Brain microvascular endothelial cell (primary cell): ENCODE results near the gene PGAM1.
A peak's percentile ranks its signal among the peaks of the same experiment; 100 is the strongest.
"Not testable (repeated sequence)": the region's sequence is repeated elsewhere in the genome, so short reads cannot be mapped to it uniquely, and the experiment has no call there.

Source experiments
- DNase-seq: peaks from one replicate; pipeline ENCODE4 v3.0.0-alpha.2; 2020
- H3K27ac ChIP-seq: fragments of 250-450 bp; sonication (Bioruptor Pico); 2 replicates; pipeline ENCODE4 v1.5.1; 2020; ENCODE audit warnings: mild to moderate bottlenecking, moderate library complexity
- H3K27me3 ChIP-seq: fragments of 250-450 bp; sonication (Bioruptor Pico); replicated peaks from 2 replicates; pipeline ENCODE4 v1.5.1; 2020; ENCODE audit warnings: mild to moderate bottlenecking
- H3K36me3 ChIP-seq: fragments of 250-450 bp; sonication (Bioruptor Pico); replicated peaks from 2 replicates; pipeline ENCODE4 v1.5.1; 2020; ENCODE audit warnings: mild to moderate bottlenecking
- H3K4me3 ChIP-seq: 2 replicates; pipeline ENCODE4 v1.5.1; 2011; ENCODE audit warnings: low read depth, mild to moderate bottlenecking, control low read depth, low read length, moderate library complexity
- in situ Hi-C: cut with HindIII; loops from 2 replicates; pipeline ENCODE4 v1.10.0; 2017; ENCODE audit warnings: low sequenced_read_pairs, low pct_ligation_motif_present
- TF ChIP-seq, protein P1 (sequence below): IDR thresholded peaks from 2 replicates; pipeline ENCODE4 v1.5.1; 2011; ENCODE audit warnings: low read depth, mild to moderate bottlenecking, moderate library complexity, low read length, control low read depth, inconsistent platforms; ENCODE audit errors: missing control alignments

The PGAM1 gene

DNA sequence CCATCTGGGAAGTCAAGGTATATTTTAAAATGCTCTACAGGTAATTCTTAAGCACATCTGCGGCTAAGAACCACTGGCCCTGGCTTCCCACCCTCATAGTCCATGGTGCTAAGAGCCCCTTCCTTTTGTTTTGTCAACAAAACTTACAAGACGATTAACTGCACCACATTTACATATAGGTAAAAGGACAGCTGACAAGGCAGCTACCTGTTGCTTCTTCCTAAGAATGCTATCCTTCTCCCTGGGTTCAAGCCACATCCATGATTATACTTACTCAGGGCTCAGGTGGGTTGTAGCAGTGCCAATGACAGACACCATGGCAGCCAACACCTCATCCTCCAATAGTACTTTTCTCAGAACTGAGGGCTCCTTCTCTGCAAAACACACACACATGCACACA is 36.3 kb downstream of the PGAM1 start:
- DNase-seq, result no peak
- Histone ChIP-seq H3K27me3 (no peaks in the 10 kb centered on the region), H3K4me3 (no peak overlapping the region), H3K27ac (no peak overlapping the region), H3K36me3 (peaks cover 92% of the 10 kb centered on the region)
- in situ Hi-C loops, result no loop called here
- TF ChIP-seq, protein P1, sequence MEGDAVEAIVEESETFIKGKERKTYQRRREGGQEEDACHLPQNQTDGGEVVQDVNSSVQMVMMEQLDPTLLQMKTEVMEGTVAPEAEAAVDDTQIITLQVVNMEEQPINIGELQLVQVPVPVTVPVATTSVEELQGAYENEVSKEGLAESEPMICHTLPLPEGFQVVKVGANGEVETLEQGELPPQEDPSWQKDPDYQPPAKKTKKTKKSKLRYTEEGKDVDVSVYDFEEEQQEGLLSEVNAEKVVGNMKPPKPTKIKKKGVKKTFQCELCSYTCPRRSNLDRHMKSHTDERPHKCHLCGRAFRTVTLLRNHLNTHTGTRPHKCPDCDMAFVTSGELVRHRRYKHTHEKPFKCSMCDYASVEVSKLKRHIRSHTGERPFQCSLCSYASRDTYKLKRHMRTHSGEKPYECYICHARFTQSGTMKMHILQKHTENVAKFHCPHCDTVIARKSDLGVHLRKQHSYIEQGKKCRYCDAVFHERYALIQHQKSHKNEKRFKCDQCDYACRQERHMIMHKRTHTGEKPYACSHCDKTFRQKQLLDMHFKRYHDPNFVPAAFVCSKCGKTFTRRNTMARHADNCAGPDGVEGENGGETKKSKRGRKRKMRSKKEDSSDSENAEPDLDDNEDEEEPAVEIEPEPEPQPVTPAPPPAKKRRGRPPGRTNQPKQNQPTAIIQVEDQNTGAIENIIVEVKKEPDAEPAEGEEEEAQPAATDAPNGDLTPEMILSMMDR, result no peak

DNA sequence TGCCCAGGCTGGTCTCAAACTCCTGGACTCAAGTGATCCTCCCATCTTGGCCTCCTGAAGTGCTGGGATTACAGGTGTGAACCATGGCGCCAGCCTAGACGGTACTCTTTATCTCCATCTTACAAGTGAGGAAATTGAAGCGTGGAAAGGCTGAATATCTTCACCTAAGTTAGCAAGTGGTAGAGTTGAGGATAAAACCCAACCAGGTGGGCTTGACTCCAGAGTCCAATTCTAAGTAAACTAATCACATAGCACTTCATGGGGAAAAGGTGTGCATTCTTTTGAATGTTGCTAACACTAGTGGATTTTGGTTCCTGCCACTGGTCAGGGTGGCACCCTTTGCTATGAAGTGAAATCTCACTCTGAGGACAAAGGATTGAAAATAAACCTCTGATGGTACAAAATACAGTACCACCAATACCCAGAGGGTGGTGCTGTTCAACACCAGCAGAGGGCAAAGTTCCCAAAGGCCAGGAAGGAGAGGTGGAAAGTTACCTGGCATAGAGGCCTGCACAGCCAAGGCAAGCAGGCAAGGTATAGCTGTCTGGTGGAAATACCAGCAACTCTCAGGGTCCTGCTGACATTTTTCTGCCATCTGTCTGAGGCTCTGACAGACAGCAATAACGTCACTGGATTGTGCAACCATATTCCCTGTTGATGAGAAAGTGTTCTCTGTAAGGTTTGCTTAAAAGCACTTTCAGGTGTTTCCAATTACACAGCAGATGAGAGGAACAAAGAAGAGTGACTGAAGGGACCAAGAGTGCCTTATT is 37.6 kb downstream of the PGAM1 start:
- TF ChIP-seq, protein P1, result peak; percentile 90
- peak; percentile 35 for DNase-seq
- in situ Hi-C loops, result no loop called here
- Histone ChIP-seq H3K4me3 (no peak overlapping the region), H3K36me3 (peaks cover 91% of the 10 kb centered on the region), H3K27me3 (no peaks in the 10 kb centered on the region), H3K27ac (no peak overlapping the region)

DNA sequence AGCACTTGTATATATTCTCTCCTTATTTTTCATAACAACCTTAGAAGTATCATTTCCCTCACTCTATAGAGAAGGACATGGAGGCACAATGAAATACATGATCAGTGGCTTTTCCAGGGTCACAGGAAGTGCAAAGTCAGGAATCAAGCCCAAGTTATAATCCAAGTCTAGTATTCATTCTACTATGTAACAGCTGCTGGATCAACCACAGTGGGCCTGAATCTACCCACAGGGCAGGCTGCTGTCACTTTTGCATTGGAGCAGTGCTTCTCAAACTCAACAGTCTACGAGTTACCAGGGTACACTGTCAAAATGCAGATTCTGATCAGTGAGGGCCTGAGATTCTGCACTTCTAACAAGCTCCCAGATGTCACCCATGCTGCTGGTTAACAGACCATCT is 38.2 kb downstream of the PGAM1 start:
- Histone ChIP-seq H3K27me3 (no peaks in the 10 kb centered on the region), H3K27ac (no peak overlapping the region), H3K4me3 (no peak overlapping the region), H3K36me3 (peaks cover 91% of the 10 kb centered on the region)
- TF ChIP-seq, protein P1, result no peak
- no peak for DNase-seq
- in situ Hi-C loops, result no loop called here

DNA sequence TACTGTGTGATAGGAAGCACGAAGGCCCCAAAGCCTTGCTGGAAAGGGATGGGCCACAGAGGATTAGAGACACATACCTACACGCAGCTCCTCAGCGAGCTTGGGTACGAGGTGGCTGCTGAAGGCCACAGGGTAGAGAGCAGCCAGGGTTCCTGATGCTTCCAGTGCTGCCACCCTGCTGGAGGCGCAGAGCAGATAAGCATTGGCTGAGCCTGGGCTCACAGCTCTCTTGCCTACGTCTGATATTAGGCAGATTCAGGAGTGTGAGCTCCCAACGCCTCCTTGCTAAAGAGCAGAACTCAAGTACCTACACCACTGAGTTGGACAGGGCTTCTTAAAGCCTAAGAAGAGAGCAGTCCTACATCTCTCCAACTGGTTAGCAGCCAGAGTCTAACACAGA is 40.0 kb downstream of the PGAM1 start:
- Histone ChIP-seq H3K4me3 (no peak overlapping the region), H3K36me3 (peaks cover 90% of the 10 kb centered on the region), H3K27me3 (no peaks in the 10 kb centered on the region), H3K27ac (no peak overlapping the region)
- no peak for DNase-seq
- TF ChIP-seq, protein P1, result no peak
- in situ Hi-C loops, result no loop called here

DNA sequence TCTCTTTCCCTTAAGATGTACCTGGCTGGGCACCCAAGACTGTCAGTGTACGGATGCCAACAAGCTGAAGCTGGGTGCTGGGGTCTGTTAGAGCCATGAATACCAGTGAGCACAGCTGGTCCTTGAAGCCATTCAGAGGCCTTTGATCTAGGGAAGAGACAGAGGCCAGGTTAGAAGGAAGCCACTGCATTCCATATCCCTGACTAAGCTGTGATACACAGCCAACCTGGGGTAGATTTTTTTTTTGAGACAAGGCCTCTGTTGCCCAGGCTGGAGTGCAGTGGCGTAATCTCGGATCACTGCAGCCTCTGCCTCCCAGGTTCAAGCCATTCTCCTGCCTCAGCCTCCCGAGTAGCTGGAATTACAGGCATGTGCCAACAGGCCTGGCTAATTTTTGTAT is 40.8 kb downstream of the PGAM1 start:
- H3K4me3 ChIP-seq, result no peak overlapping the region
- H3K27ac ChIP-seq, result no peak overlapping the region
- TF ChIP-seq, protein P1, result no peak
- no peak for DNase-seq
- H3K36me3 ChIP-seq, result peaks cover 82% of the 10 kb centered on the region
- H3K27me3 ChIP-seq, result no peaks in the 10 kb centered on the region
- in situ Hi-C loops, result no loop called here

DNA sequence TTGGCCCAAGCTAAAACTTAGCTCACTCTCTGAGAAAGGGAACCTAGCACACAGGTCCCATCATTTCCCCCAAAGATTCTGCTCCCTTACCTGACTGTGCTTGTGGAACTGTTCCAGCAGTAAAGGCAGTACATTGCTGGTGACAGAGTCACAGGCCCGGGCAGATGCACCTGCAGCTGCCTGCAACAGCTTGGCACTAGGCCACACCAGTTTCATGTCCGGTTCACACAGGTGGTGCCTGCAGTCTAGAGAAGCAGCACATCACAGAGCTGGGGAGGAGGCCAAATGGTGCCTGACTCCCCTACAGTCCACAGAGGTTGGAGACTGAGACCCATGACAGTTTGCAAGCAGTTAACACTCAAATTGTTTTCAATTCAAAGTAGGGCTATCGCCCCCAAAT is 42.2 kb downstream of the PGAM1 start:
- no peak for DNase-seq
- H3K4me3 ChIP-seq, result no peak overlapping the region
- no peaks in the 10 kb centered on the region for H3K27me3 ChIP-seq
- H3K36me3 ChIP-seq, result peaks cover 79% of the 10 kb centered on the region
- in situ Hi-C loops, result no loop called here
- TF ChIP-seq, protein P1, result no peak
- no peak overlapping the region for H3K27ac ChIP-seq

DNA sequence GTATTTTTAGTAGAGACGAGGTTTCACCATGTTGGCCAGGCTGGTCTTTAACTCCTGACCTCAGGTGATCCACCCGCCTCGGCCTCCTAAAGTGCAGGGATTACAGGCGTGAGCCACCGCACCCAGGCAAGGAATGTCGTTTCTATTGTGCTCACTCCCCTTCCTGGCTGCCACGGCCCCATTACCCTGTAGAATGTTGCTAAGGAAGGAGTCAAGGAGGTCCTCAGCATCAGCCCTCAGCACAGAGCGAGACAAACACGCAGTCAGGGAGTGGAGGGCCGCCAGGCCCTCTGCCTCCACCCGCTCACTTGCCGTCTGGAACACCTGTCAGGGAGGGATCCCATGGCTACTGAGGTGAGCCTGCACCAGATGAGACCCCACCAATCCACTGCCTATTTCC is 42.8 kb downstream of the PGAM1 start:
- in situ Hi-C loops, H3K27me3 ChIP-seq, DNase-seq, H3K27ac ChIP-seq, H3K4me3 ChIP-seq: not testable (repeated sequence)
- H3K36me3 ChIP-seq, result peaks cover 82% of the 10 kb centered on the region
